Natural killer cell (primary cell): ENCODE results near the gene JARID2. TPM values are rescaled to one million over a fixed set of nuclear protein-coding genes. Genes with fewer than 3 reads are reported as not detected.

Source experiments
- ATAC-seq, 3 donors: fragments of 150-1000 bp in 2 of 3; fragments of 200-7000 bp in 1 of 3; cut with Tn5 transposase; 1 replicate in 1 of 3; 2 replicates in 2 of 3; pipeline ENCODE4 v1.10.0; 2021; ENCODE audit warnings: mild to moderate bottlenecking in 2 of 3, moderate library complexity in 2 of 3
- DNase-seq, 2 donors: peaks; one replicate each; pipeline versions ENCODE4 v3.0.0 to v3.0.0-alpha.2; 2013 to 2021; ENCODE audit warnings: mixed read lengths in 1 of 2
- H3K27ac ChIP-seq: one replicate; pipeline ENCODE4 v1.5.1; 2013; ENCODE audit warnings: mild to moderate bottlenecking, low read length
- H3K27me3 ChIP-seq: one replicate; pipeline ENCODE4 v1.6.1; 2013; ENCODE audit warnings: low read length; ENCODE audit not compliant: control insufficient read depth, insufficient read depth
- H3K36me3 ChIP-seq: one replicate; pipeline ENCODE4 v1.6.1; 2013; ENCODE audit warnings: low read length; ENCODE audit not compliant: control insufficient read depth, insufficient read depth
- H3K4me1 ChIP-seq: one replicate; pipeline ENCODE4 v1.6.1; 2013; ENCODE audit warnings: low read length; ENCODE audit not compliant: control insufficient read depth, insufficient read depth
- H3K4me3 ChIP-seq: one replicate; pipeline ENCODE4 v1.5.1; 2013; ENCODE audit warnings: low read length
- H3K9me3 ChIP-seq: one replicate; pipeline ENCODE4 v1.6.1; 2013; ENCODE audit warnings: low read length; ENCODE audit not compliant: control insufficient read depth, insufficient read depth
- H3K27ac Mint-ChIP-seq, 2 donors: one replicate each; pipeline ENCODE4 v1.8.0; 2022; ENCODE audit warnings: mild to moderate bottlenecking in 2 of 2, mixed read lengths in 2 of 2, moderate library complexity in 1 of 2
- H3K27me3 Mint-ChIP-seq, 2 donors: one replicate each; pipeline ENCODE4 v1.8.0; 2022; ENCODE audit warnings: low read depth in 2 of 2, mixed read lengths in 2 of 2
- H3K36me3 Mint-ChIP-seq: one replicate; pipeline ENCODE4 v1.8.0; 2022; ENCODE audit warnings: mixed read lengths
- H3K4me1 Mint-ChIP-seq, 2 donors: one replicate each; pipeline ENCODE4 v1.8.0; 2022; ENCODE audit warnings: mixed read lengths in 2 of 2
- H3K4me3 Mint-ChIP-seq: one replicate; pipeline ENCODE4 v1.8.0; 2022; ENCODE audit warnings: mild to moderate bottlenecking, moderate library complexity, mixed read lengths
- H3K9me3 Mint-ChIP-seq, 2 donors: one replicate each; pipeline ENCODE4 v1.8.0; 2022; ENCODE audit warnings: mixed read lengths in 2 of 2
- CTCF ChIP-seq: fragments of 200-600 bp; IDR thresholded peaks from one replicate; pipeline ENCODE4 v1.8.0; 2022; ENCODE audit warnings: antibody characterized with exemption
- WGBS: methylation state at CpG from one replicate; pipeline ENCODE4 v1.1.7; 2013; ENCODE audit warnings: missing lambda C conversion rate; ENCODE audit not compliant: insufficient coverage; 5-methylcytosine and 5-hydroxymethylcytosine counted together
- intact Hi-C: fragments of 100-400 bp; cut with micrococcal nuclease; formaldehyde crosslinking; loops from one replicate; pipeline ENCODE4 v1.14.2; 2022
- total RNA-seq, 4 donors: library from RNA; stranded (reverse); fragments of 120-200 nt in 1 of 4; gene quantifications; one replicate each; pipeline versions ENCODE4 v1.2.3 to v1.2.4, GENCODE V29; 2013 to 2022

The JARID2 gene
- total RNA-seq, 3 donors from 2014 or later (not counting 1 experiment from before 2014, with no cell fraction given) = 49.9 to 60.9 (median 60.5) TPM

- intact Hi-C loops = no loop called here
- ATAC-seq (no peak), DNase-seq (no peak)
- peaks cover 26 to 38% of the 10 kb centered on the region in 2 donors for H3K4me1 Mint-ChIP-seq
- H3K36me3 Mint-ChIP-seq = peaks cover 9% of the 10 kb centered on the region
- Histone ChIP-seq H3K4me3 (no peak overlapping the region), H3K27me3 (no peaks in the 10 kb centered on the region), H3K27ac (no peak overlapping the region), H3K36me3 (peaks cover 42% of the 10 kb centered on the region), H3K9me3 (no peaks in the 10 kb centered on the region), H3K4me1 (peaks cover under 1% of the 10 kb centered on the region)
- TF ChIP-seq CTCF = no peak
- no peaks in the 10 kb centered on the region for H3K27me3 Mint-ChIP-seq
- no peak overlapping the region for H3K4me3 Mint-ChIP-seq
- WGBS = 94% methylated on average over 11 of the region's 12 CpGs
- H3K9me3 Mint-ChIP-seq = no peaks in the 10 kb centered on the region
- peak overlapping the region in 1 of 2 donors; percentile 12 for H3K27ac Mint-ChIP-seq
Measured at GRCh38 chr6:15527838-15528617, 282.2 kb downstream of the JARID2 start.

DNA sequence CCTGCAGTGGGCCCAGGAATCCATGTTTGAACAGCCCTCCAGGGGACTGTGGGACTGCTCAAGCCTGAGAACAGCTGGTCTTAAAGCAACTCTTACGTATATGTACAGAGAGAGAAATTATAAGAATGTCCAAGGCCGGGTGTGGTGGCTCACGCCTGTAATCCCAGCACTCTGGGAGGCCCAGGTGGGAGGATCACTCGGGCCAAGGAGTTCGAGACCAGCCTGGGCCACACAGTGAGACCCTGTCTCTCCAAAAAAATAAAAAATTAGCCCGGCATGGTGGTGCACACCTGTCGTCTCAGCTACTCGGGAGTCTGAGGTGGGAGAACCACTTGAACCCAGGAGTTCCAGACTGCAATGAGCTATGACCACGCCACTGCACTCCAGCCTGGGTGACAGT is 283.0 kb downstream of the JARID2 start:
- H3K4me3 Mint-ChIP-seq = no peak overlapping the region
- Histone ChIP-seq H3K36me3 (peaks cover 37% of the 10 kb centered on the region), H3K4me3 (no peak overlapping the region), H3K27me3 (no peaks in the 10 kb centered on the region), H3K9me3 (no peaks in the 10 kb centered on the region), H3K4me1 (no peaks in the 10 kb centered on the region), H3K27ac (no peak overlapping the region)
- peaks cover 9% of the 10 kb centered on the region for H3K36me3 Mint-ChIP-seq
- 100% methylated on average over 9 of the region's 9 CpGs for WGBS
- no peaks in the 10 kb centered on the region for H3K9me3 Mint-ChIP-seq
- no peaks in the 10 kb centered on the region for H3K27me3 Mint-ChIP-seq
- ATAC-seq (no peak), DNase-seq (no peak)
- intact Hi-C loops = no loop called here
- no peak for TF ChIP-seq CTCF
- H3K4me1 Mint-ChIP-seq = peaks cover 28 to 37% of the 10 kb centered on the region in 2 donors
- no peak overlapping the region for H3K27ac Mint-ChIP-seq

DNA sequence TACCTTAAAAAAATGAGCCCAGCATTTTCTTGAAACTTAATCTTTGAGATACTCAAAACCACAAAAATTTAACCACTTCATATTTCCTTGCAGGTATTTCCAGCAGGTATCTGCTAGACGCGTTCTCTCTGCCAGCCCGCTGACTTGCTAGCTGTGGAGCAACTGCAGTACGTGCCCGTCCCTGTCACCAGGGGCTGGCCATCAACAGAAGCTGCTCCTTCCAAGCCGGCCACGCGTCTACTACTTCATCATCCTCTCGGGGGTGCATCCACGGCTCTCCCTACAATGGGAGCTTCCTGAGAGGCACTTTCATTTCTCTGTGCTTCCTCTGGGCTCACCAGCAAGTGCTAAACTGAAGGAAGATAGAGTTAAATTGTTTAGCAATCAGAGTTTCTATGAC is 284.5 kb downstream of the JARID2 start:
- intact Hi-C loops = no loop called here
- Histone ChIP-seq H3K4me1 (no peaks in the 10 kb centered on the region), H3K9me3 (no peaks in the 10 kb centered on the region), H3K36me3 (peaks cover 27% of the 10 kb centered on the region), H3K27ac (no peak overlapping the region), H3K4me3 (no peak overlapping the region), H3K27me3 (no peaks in the 10 kb centered on the region)
- no peaks in the 10 kb centered on the region for H3K9me3 Mint-ChIP-seq
- no peak for TF ChIP-seq CTCF
- peaks cover 9% of the 10 kb centered on the region for H3K36me3 Mint-ChIP-seq
- no peak for ATAC-seq
- H3K4me1 Mint-ChIP-seq = peaks cover 25 to 39% of the 10 kb centered on the region in 2 donors
- whole genome bisulfite sequencing = 89% methylated on average over 10 of the region's 10 CpGs
- H3K4me3 Mint-ChIP-seq = no peak overlapping the region
- H3K27ac Mint-ChIP-seq = peak overlapping the region in 1 of 2 donors; percentile 52
- no peaks in the 10 kb centered on the region for H3K27me3 Mint-ChIP-seq
- no peak for DNase-seq

DNA sequence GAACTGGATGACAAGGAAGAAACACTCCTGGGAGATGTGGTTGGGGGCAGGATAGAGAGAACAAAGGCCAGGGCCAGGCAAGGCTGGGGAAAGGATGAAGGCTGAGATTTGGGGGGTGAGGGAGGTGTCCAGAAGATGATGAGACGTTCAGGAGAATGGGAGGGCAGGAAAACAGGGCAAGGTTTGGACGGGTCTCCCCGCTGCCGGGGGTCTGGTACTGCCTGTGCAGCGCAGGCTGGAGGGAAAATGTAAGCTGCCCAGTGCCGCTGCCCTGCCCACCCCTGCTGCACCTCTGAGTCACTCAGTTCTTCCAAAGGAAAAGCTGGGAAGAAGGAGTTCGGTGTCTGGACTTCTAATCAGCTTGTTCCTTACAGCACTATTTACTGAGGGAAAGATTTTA is 286.1 kb downstream of the JARID2 start:
- Histone ChIP-seq H3K4me3 (no peak overlapping the region), H3K36me3 (peaks cover 22% of the 10 kb centered on the region), H3K27me3 (no peaks in the 10 kb centered on the region), H3K4me1 (no peaks in the 10 kb centered on the region), H3K9me3 (no peaks in the 10 kb centered on the region), H3K27ac (no peak overlapping the region)
- Mint-ChIP-seq H3K27ac (no peak overlapping the region), H3K4me1 (peaks cover 16 to 30% of the 10 kb centered on the region in 2 donors), H3K9me3 (no peaks in the 10 kb centered on the region), H3K27me3 (no peaks in the 10 kb centered on the region), H3K4me3 (no peak overlapping the region), H3K36me3 (peaks cover 9% of the 10 kb centered on the region)
- WGBS = 97% methylated on average over 6 of the region's 7 CpGs
- intact Hi-C loops = no loop called here
- no peak for TF ChIP-seq CTCF
- ATAC-seq (no peak), DNase-seq (no peak)
